ENCODE results near the gene CASP3. TPM values are rescaled to one million over a fixed set of nuclear protein-coding genes. Genes with fewer than 3 reads are reported as not detected.

CASP3 gene
- total and polyA plus RNA-seq, 9 of the 15 experiments (the other 6 are each of a cell fraction or from before 2014, with no cell fraction given), result 17.6 to 40.1 (median 31.8) TPM

DNA sequence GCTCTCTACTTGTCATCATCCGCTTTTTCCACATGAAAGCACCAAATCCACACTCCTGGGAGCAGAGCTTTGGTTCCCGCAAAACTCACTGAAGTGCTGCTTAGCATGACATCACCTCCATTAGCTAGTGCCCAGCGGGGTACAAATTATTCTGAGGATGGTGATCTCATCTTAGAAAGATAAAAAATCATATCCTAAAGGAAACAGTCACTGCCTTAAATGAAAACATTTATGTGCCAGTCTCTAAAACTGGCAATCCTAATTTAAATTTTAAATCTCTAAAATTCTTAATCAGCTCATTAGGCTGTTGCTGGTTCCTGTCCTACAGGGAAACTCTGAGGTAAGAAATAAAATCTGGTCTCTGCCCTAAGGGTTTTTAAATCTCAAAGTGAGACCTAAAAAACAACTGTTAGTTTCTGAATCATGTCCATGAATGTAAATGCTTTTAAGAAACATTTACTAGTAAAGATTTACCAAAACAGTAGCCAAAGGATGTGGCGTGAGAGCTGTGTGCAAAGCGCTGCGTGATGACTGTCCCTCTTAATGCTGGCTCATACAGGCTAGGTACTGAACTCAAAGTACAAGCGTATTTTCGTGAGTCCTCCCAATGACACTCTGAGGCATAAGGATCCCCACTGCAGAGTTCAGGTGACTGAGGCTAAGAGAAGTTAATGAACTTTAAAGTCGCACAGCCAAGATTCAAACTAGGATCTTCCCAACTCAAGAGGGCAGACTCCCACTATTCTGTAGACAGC is 4.5 kb downstream of the CASP3 start:
- in situ Hi-C loops (cut with MboI), result no loop called here
- POLR2A ChIA-PET, result no interaction called here
- peaks cover 13 to 19% of the 10 kb centered on the region in 2 experiments for H3K4me1 ChIP-seq (replicated peaks in 1 of 2; ENCODE audit: control insufficient read depth in 2 of 2, insufficient read depth in 2 of 2, low read length in 2 of 2)

More for the DNA sequence above, 4.5 kb downstream of the CASP3 start:
- TF ChIP-seq, protein P1, sequence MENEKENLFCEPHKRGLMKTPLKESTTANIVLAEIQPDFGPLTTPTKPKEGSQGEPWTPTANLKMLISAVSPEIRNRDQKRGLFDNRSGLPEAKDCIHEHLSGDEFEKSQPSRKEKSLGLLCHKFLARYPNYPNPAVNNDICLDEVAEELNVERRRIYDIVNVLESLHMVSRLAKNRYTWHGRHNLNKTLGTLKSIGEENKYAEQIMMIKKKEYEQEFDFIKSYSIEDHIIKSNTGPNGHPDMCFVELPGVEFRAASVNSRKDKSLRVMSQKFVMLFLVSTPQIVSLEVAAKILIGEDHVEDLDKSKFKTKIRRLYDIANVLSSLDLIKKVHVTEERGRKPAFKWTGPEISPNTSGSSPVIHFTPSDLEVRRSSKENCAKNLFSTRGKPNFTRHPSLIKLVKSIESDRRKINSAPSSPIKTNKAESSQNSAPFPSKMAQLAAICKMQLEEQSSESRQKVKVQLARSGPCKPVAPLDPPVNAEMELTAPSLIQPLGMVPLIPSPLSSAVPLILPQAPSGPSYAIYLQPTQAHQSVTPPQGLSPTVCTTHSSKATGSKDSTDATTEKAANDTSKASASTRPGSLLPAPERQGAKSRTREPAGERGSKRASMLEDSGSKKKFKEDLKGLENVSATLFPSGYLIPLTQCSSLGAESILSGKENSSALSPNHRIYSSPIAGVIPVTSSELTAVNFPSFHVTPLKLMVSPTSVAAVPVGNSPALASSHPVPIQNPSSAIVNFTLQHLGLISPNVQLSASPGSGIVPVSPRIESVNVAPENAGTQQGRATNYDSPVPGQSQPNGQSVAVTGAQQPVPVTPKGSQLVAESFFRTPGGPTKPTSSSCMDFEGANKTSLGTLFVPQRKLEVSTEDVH (IDR thresholded peaks at IDR 0.05; ENCODE audit: low read depth, partially characterized antibody), result no peak
- TF ChIP-seq HDAC8 (tag; IDR thresholded peaks at IDR 0.05), result no peak
- TF ChIP-seq XRCC3 (IDR thresholded peaks at IDR 0.05), result no peak
- TF ChIP-seq SLC30A9 (CRISPR knock-in tag; IDR thresholded peaks at IDR 0.05), result no peak
- TF ChIP-seq, protein P2, sequence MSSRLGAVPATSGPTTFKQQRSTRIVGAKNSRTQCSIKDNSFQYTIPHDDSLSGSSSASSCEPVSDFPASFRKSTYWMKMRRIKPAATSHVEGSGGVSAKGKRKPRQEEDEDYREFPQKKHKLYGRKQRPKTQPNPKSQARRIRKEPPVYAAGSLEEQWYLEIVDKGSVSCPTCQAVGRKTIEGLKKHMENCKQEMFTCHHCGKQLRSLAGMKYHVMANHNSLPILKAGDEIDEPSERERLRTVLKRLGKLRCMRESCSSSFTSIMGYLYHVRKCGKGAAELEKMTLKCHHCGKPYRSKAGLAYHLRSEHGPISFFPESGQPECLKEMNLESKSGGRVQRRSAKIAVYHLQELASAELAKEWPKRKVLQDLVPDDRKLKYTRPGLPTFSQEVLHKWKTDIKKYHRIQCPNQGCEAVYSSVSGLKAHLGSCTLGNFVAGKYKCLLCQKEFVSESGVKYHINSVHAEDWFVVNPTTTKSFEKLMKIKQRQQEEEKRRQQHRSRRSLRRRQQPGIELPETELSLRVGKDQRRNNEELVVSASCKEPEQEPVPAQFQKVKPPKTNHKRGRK (tag; IDR thresholded peaks at IDR 0.05), result no peak
- TF ChIP-seq ZNF561 (CRISPR knock-in tag; conservative IDR thresholded peaks at IDR 0.05), result no peak
- TF ChIP-seq, protein P3, sequence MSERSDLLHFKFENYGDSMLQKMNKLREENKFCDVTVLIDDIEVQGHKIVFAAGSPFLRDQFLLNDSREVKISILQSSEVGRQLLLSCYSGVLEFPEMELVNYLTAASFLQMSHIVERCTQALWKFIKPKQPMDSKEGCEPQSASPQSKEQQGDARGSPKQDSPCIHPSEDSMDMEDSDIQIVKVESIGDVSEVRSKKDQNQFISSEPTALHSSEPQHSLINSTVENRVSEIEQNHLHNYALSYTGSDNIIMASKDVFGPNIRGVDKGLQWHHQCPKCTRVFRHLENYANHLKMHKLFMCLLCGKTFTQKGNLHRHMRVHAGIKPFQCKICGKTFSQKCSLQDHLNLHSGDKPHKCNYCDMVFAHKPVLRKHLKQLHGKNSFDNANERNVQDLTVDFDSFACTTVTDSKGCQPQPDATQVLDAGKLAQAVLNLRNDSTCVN (CRISPR knock-in tag; IDR thresholded peaks at IDR 0.05), result no peak
- no peak for TF ChIP-seq CTBP1 (IDR thresholded peaks at IDR 0.05; ENCODE audit: borderline replicate concordance)
- Histone ChIP-seq H3K9ac (ENCODE audit: insufficient read depth in 1 of 2, low read depth in 2 of 2, low read length in 2 of 2) (no peak overlapping the region), H2AFZ (ENCODE audit: low read depth, low read length) (no peak overlapping the region), H3K27ac (ENCODE audit: extremely low read depth, low read depth, low read length) (no peak overlapping the region), H3K4me3 (no peak overlapping the region), H3K79me2 (ENCODE audit: control insufficient read depth, insufficient read depth, low read length) (peaks cover 72% of the 10 kb centered on the region), H3K4me2 (ENCODE audit: insufficient read depth, low read length) (no peak overlapping the region), H4K20me1 (replicated peaks; ENCODE audit: control insufficient read depth, insufficient read depth, low read length) (peaks cover 7% of the 10 kb centered on the region; the same call in 1 of the 2 replicates), H3K9me1 (ENCODE audit: control insufficient read depth, insufficient read depth, low read length) (no peaks in the 10 kb centered on the region), H3K9me3 (replicated peaks; ENCODE audit: control insufficient read depth, insufficient read depth, low read depth, low read length) (no peaks in the 10 kb centered on the region), H3K27me3 (ENCODE audit: control insufficient read depth in 2 of 2, insufficient read depth in 2 of 2, low read length in 2 of 2) (no peaks in the 10 kb centered on the region), H3K36me3 (ENCODE audit: control insufficient read depth, insufficient read depth, low read length) (peaks cover 55% of the 10 kb centered on the region)
- BruUV-seq (replicated peaks), result no TSS peak
- ATAC-seq, result no peak
- DNase-seq (ENCODE audit: extremely low read depth in 1 of 4, low spot score in 3 of 4), result no peak
- intact Hi-C loops (cut with micrococcal nuclease), result loop anchor here (5.0 to 10.0 kb wide), 2 partner anchors 360 to 382 kb away; no protein-coding TSS in a partner anchor
- WGBS (ENCODE audit: insufficient coverage, low coverage, missing lambda C conversion rate), result 89% methylated on average over 8 of the region's 9 CpGs
- CTCF ChIA-PET (ENCODE audit: low intra/inter-chr PET ratio), result no interaction called here
- FAIRE-seq, result peak; percentile 6
